ENCODE data around the gene TSC2.
"Not testable (repeated sequence)": the region's sequence is repeated elsewhere in the genome, so short reads cannot be mapped to it uniquely, and the experiment has no call there.

DNA sequence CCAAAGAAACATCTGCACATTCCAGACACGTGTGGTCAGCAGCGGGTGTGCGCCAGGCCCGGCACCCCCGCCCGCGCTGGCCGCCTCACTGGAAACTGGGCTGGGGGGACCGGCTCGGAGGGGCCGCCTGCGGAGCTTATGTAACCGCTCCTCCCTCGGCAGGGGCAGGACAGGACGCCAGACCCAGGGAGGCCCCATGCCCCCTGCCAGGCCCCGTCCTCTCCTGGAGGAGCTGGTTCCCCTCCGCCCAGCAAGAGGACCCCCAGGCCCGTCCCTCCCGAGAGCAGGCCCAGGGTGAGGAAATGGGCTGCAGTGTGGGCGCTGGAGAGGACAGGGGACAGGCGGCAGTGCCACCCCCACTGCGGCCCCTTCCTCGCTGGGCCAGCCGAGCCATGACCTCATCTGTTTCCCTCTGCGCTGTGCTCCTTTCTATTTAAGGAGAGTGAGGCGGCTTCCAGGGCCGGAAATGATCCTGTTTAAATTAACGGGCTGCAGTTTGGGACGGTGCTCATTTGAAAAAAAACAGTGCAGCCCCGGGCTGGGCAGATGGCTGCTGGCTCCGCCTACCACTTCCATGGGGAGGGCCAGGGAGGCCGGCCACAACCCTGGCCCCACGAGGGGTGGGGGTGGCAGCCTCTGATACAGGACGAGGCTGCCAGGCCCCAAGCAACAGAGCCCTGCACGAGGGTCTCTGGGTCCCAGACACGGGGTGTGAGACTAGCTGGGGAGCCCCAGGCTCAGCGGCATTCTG is 77.1 kb downstream of the TSC2 start:
- TF ChIP-seq, protein P1, sequence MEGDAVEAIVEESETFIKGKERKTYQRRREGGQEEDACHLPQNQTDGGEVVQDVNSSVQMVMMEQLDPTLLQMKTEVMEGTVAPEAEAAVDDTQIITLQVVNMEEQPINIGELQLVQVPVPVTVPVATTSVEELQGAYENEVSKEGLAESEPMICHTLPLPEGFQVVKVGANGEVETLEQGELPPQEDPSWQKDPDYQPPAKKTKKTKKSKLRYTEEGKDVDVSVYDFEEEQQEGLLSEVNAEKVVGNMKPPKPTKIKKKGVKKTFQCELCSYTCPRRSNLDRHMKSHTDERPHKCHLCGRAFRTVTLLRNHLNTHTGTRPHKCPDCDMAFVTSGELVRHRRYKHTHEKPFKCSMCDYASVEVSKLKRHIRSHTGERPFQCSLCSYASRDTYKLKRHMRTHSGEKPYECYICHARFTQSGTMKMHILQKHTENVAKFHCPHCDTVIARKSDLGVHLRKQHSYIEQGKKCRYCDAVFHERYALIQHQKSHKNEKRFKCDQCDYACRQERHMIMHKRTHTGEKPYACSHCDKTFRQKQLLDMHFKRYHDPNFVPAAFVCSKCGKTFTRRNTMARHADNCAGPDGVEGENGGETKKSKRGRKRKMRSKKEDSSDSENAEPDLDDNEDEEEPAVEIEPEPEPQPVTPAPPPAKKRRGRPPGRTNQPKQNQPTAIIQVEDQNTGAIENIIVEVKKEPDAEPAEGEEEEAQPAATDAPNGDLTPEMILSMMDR (IDR thresholded peaks at IDR 0.05): not testable (repeated sequence)
- not testable (repeated sequence) for TF ChIP-seq POLR2AphosphoS5 (IDR thresholded peaks at IDR 0.05)

All from breast epithelium (tissue), 3 donors.